IPS-18a (cell line): ENCODE results near the gene USP9Y.

Experiments
- H3K27ac ChIP-seq: one replicate; pipeline ENCODE4 v1.5.1; 2013; ENCODE audit warnings: low read length
- H3K27me3 ChIP-seq: one replicate; pipeline ENCODE4 v1.6.1; 2013; ENCODE audit warnings: mild to moderate bottlenecking, low read length; ENCODE audit not compliant: control insufficient read depth, insufficient read depth
- H3K36me3 ChIP-seq: one replicate; pipeline ENCODE4 v1.6.1; 2013; ENCODE audit warnings: low read depth, low read length; ENCODE audit not compliant: control insufficient read depth
- H3K4me1 ChIP-seq: one replicate; pipeline ENCODE4 v1.6.1; 2013; ENCODE audit warnings: low read depth, low read length; ENCODE audit not compliant: control insufficient read depth
- H3K4me3 ChIP-seq: one replicate; pipeline ENCODE4 v1.5.1; 2013; ENCODE audit warnings: low read length
- H3K9ac ChIP-seq: one replicate; pipeline ENCODE4 v1.6.1; 2013; ENCODE audit warnings: mild to moderate bottlenecking, low read length, moderate library complexity
- H3K9me3 ChIP-seq: one replicate; pipeline ENCODE4 v1.6.1; 2013; ENCODE audit warnings: low read depth, low read length; ENCODE audit not compliant: control insufficient read depth

Gene USP9Y

GRCh38 chrY:12715376-12715775 lies 14.3 kb downstream of the USP9Y start:
- no peaks in the 10 kb centered on the region for H3K9me3 ChIP-seq
- H3K36me3 ChIP-seq = no peaks in the 10 kb centered on the region
- H3K4me1 ChIP-seq = no peaks in the 10 kb centered on the region
- H3K9ac ChIP-seq = no peak overlapping the region
- H3K27me3 ChIP-seq = no peaks in the 10 kb centered on the region
- no peak overlapping the region for H3K27ac ChIP-seq
- no peak overlapping the region for H3K4me3 ChIP-seq

GRCh38 chrY:12729746-12730145 lies 28.7 kb downstream of the USP9Y start:
- H3K36me3 ChIP-seq = no peaks in the 10 kb centered on the region
- H3K27ac ChIP-seq = no peak overlapping the region
- no peaks in the 10 kb centered on the region for H3K4me1 ChIP-seq
- H3K4me3 ChIP-seq = no peak overlapping the region
- no peak overlapping the region for H3K9ac ChIP-seq
- H3K9me3 ChIP-seq = no peaks in the 10 kb centered on the region
- H3K27me3 ChIP-seq = no peaks in the 10 kb centered on the region

GRCh38 chrY:12733625-12734024 lies 32.6 kb downstream of the USP9Y start:
- Histone ChIP-seq H3K9me3 (no peaks in the 10 kb centered on the region), H3K27me3 (no peaks in the 10 kb centered on the region), H3K36me3 (no peaks in the 10 kb centered on the region)

GRCh38 chrY:12734051-12734450 lies 33.0 kb downstream of the USP9Y start:
- Histone ChIP-seq H3K27ac (no peak overlapping the region), H3K36me3 (no peaks in the 10 kb centered on the region), H3K27me3 (no peaks in the 10 kb centered on the region), H3K9me3 (no peaks in the 10 kb centered on the region), H3K4me3 (no peak overlapping the region), H3K9ac (no peak overlapping the region), H3K4me1 (no peaks in the 10 kb centered on the region)

More at GRCh38 chrY:12733625-12734024, 32.6 kb downstream of the USP9Y start:
- Histone ChIP-seq H3K9ac (no peak overlapping the region), H3K4me3 (no peak overlapping the region), H3K4me1 (no peaks in the 10 kb centered on the region), H3K27ac (no peak overlapping the region)

GRCh38 chrY:12741414-12741813 lies 40.4 kb downstream of the USP9Y start:
- H3K27ac ChIP-seq = no peak overlapping the region
- H3K4me3 ChIP-seq = no peak overlapping the region
- H3K4me1 ChIP-seq = no peaks in the 10 kb centered on the region
- H3K9me3 ChIP-seq = no peaks in the 10 kb centered on the region
- no peak overlapping the region for H3K9ac ChIP-seq
- H3K27me3 ChIP-seq = no peaks in the 10 kb centered on the region
- no peaks in the 10 kb centered on the region for H3K36me3 ChIP-seq

- H3K4me3 ChIP-seq = no peak overlapping the region
- H3K9me3 ChIP-seq = no peaks in the 10 kb centered on the region
- H3K36me3 ChIP-seq = no peaks in the 10 kb centered on the region
- no peak overlapping the region for H3K9ac ChIP-seq
- H3K27me3 ChIP-seq = no peaks in the 10 kb centered on the region
- no peak overlapping the region for H3K27ac ChIP-seq
- H3K4me1 ChIP-seq = no peaks in the 10 kb centered on the region
These were observed 41.7 kb downstream of the USP9Y start for GRCh38 chrY:12742725-12743124.

- Histone ChIP-seq H3K36me3 (no peaks in the 10 kb centered on the region), H3K27me3 (no peaks in the 10 kb centered on the region), H3K9ac (no peak overlapping the region), H3K4me1 (no peaks in the 10 kb centered on the region), H3K4me3 (no peak overlapping the region), H3K9me3 (no peaks in the 10 kb centered on the region), H3K27ac (no peak overlapping the region)
These were observed 43.1 kb downstream of the USP9Y start for GRCh38 chrY:12744091-12744490.

- Histone ChIP-seq H3K9ac (no peak overlapping the region), H3K4me3 (no peak overlapping the region), H3K4me1 (no peaks in the 10 kb centered on the region), H3K9me3 (no peaks in the 10 kb centered on the region), H3K27ac (no peak overlapping the region), H3K27me3 (no peaks in the 10 kb centered on the region), H3K36me3 (no peaks in the 10 kb centered on the region)
These were observed 48.3 kb downstream of the USP9Y start for GRCh38 chrY:12749293-12749692.

GRCh38 chrY:12752856-12753255 lies 51.8 kb downstream of the USP9Y start:
- Histone ChIP-seq H3K4me1 (no peaks in the 10 kb centered on the region), H3K9ac (no peak overlapping the region), H3K27me3 (no peaks in the 10 kb centered on the region), H3K4me3 (no peak overlapping the region), H3K27ac (no peak overlapping the region), H3K9me3 (no peaks in the 10 kb centered on the region), H3K36me3 (no peaks in the 10 kb centered on the region)

- H3K9ac ChIP-seq = no peak overlapping the region
- H3K27me3 ChIP-seq = no peaks in the 10 kb centered on the region
- H3K27ac ChIP-seq = no peak overlapping the region
- H3K36me3 ChIP-seq = no peaks in the 10 kb centered on the region
- no peaks in the 10 kb centered on the region for H3K9me3 ChIP-seq
- H3K4me1 ChIP-seq = no peaks in the 10 kb centered on the region
- H3K4me3 ChIP-seq = no peak overlapping the region
These were observed 55.0 kb downstream of the USP9Y start for GRCh38 chrY:12756021-12756420.

GRCh38 chrY:12765976-12766375 lies 64.9 kb downstream of the USP9Y start:
- no peaks in the 10 kb centered on the region for H3K36me3 ChIP-seq
- H3K4me1 ChIP-seq = no peaks in the 10 kb centered on the region
- no peak overlapping the region for H3K27ac ChIP-seq
- no peaks in the 10 kb centered on the region for H3K9me3 ChIP-seq
- no peaks in the 10 kb centered on the region for H3K27me3 ChIP-seq
- H3K4me3 ChIP-seq = no peak overlapping the region
- no peak overlapping the region for H3K9ac ChIP-seq

- Histone ChIP-seq H3K27ac (no peak overlapping the region), H3K4me3 (no peak overlapping the region), H3K9ac (no peak overlapping the region), H3K4me1 (no peaks in the 10 kb centered on the region), H3K27me3 (no peaks in the 10 kb centered on the region), H3K9me3 (no peaks in the 10 kb centered on the region), H3K36me3 (no peaks in the 10 kb centered on the region)
These were observed 83.5 kb downstream of the USP9Y start for GRCh38 chrY:12784521-12784920.
